ENCODE results near the gene COL6A5.

Gene COL6A5

DNA sequence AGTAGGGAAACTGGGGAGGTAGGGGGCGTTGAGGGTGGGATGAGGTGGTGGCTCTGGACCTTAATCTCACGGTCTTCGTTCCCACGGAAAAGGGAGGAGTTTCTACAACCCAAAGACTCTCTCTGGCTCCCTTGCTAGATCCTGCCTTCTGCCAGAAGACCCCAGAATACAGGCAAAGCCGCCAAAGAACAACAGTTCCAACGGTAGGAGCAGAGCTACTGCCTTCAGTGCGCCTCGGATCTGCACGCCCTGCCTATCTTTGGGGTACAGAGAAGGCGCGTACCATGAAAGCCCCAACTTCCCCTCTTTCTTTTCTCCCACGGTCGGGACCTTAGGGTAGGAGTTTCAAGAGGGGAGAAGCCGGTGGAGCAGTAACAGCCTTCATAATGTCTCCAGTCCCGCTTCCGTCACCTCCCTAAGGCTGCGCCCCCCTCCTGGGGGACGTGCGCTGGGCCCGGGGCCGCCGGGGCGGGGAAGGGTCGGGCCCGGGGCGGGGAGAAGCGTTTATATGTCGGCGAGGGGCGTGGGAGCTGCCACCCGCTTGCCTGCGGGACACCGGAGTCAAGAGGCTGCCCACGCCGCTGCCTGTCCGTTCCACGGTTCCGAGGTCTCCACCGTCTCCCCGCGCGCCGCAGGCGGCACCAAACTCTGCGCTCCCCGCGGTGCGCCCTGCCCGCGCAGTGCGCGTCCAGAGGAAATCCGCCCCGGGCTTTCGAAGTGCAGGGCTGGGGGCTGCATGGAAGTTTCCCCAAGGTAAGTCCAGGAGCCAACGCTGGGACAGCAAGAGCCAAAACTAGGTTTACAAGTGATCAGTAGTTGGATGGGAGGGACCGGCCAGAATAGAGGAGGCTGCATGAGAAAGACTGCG, 171.4 kb downstream of the COL6A5 start, which contains the start of gene COL6A6:
TSS of gene COL6A6 (plus strand) at position 533 of the 868 bp plus-strand sequence. CDS start 43,188 bp downstream, outside the sequence.
- DNase-seq (ENCODE audit: low spot score) = no peak

DNA sequence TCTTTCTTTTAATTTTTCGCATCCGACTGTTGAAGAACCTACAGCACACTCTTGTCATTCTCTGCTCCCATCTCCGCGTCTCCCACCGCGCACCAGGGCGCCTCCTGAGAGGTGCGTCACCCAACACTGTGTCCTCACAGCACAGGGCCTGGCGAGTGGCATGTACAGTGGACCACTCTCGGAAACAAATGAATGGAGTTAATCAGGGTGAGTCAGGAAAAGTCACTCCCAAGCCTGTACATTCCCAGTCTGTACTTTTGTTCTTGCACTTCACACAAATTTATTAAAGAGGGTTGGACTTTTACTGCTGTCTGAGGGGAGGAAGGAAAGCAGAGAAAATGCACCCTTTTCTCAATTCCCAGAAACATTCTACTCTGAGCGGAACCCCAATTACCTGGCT, 172.1 kb downstream of the COL6A5 start:
- no peak for DNase-seq (ENCODE audit: low spot score)

DNA sequence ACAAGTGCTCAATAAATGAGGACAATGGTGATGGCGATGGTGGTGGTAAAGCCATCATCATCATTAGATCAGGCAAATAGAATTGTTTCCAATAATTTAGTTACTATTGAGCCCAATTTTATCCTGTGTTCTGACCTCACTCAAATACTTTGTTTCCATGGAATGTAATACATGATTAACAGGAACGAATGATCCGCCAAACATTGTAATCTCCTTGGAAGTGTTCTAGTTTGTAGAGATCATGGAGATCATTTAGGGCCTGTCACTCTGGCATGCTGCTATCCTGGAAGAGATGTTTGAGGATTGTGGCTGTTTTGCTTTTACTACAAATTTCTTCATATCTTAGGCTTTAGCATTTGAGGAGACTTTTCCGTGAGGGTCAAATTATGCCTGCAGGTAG, 174.3 kb downstream of the COL6A5 start:
- DNase-seq (ENCODE audit: low spot score) = no peak

DNA sequence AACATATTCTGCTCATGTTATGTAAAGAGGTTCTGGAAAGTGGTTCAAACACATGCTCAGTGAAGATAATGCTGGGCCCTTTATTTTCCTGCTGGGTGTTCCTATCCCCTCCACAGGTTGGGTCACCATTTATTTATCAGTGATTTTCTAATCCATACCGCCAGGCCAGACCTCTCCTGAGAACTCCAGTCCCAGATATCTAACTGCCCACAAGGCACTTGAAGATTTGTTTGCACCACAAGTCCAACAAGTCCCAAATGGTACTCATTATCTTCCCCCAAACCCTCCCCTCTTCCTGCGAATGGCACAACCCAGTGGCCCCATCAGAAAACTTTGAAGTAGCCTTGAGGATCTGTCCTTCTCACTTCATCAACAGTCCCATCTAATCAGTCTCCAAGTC, 176.9 kb downstream of the COL6A5 start:
- no peak for DNase-seq (ENCODE audit: low spot score)

DNA sequence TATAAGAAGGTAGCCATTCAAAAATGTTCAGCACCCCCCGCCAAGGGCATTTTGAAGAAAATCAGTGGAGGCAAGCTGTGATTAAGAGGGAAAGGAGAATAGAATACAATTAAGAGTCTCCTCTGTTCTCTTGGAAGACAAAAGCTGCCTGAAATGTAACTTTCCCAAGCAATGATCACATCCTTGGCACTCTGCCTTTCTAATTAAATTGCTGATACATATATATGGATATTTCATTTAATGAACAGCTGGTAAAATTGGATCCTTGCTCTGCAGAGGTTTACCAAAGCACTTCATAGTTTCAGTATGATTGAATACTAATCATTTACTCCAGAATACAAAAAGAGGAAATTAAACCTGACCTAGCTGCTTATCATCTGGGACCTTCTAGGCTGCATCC, 182.0 kb downstream of the COL6A5 start:
- no peak for DNase-seq (ENCODE audit: low spot score)

DNA sequence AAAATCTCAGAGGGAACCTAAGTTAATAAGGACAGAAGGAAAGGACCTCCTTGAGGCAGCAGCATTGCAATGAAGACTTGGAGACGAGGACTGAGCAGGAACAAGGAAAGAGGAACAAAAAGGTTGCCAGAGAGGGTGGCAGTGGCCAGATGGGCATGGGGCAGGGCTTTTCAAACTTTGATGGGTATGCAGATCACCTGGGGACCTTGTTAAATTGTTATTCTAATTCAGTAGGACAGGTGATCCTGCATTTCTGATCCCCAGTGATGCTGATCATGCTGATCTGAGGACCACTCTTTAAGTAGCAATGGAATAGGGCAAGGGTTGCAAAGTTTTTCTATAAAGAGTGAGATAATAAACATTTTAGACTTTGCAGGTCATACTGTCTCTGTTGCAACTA, 182.6 kb downstream of the COL6A5 start:
- no peak for DNase-seq (ENCODE audit: low spot score)

DNA sequence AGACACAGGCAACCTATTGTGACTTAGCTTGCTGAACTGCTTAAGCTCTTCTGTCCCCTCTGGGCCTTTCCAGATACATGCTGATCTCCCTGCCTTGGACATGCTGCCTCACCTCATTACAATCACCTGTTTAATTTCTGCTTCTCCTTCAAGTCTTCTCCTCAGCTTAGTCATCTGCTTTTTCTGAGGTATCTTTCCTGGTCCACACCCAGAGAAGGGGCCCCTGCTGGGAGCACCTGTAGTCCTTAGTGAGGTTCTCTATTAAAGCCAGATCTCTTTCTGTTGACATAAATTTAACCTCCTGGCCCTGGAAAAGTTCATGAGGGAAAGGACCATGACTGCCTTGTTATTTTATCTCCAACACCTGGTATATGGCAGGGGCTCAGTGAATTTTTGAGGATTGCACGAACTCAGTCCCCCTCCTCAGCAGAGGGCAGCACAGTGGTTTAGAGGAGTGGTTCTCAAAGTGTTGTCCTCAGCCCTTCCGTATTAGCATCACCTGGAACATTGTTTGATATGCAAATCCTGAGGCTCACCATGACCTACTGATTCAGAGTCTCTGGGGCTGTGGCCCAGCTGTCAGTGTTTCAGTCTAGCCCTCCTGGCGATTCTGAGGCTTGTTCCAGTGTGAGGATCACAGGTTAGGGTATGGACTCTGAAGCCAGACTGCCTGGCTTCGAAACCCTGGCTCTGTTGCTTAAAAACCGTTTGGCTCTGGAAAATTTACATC, 184.2 kb downstream of the COL6A5 start:
- DNase-seq (ENCODE audit: low spot score) = no peak

DNA sequence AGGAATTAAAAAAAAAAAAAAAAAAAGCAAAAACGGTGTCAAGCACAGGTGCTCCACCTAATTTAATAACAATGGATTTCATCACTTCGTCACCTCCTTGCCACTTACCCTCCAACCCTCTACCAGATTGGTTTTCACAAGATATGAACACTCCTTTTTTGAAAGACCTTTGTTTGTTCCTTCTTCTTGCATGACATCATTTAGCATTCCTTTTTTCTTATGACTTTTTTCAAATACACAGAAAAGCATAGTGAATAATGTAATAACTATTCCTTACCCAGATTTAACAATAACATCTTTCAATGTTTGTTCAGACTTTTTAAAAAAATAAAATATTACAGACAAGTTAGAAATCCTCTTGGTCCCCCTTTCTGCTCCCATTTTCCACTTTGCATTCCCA, 187.8 kb downstream of the COL6A5 start:
- DNase-seq (ENCODE audit: low spot score) = no peak

Measured in germinal center (tissue), 1 donor.